ENCODE results near the gene NOP58. TPM values are rescaled to one million over a fixed set of nuclear protein-coding genes. Genes with fewer than 3 reads are reported as not detected.
"Not testable (repeated sequence)": the region's sequence is repeated elsewhere in the genome, so short reads cannot be mapped to it uniquely, and the experiment has no call there.

NOP58 gene
- total RNA-seq, 3 donors from 2014 or later = 39.2 to 96.2 (median 74.7) TPM

GRCh38 chr2:202270487-202270886, 4.9 kb downstream of the NOP58 start:
- no peaks in the 10 kb centered on the region for H3K27me3 ChIP-seq
- no peak overlapping the region for H3K4me3 ChIP-seq
- H3K36me3 ChIP-seq = no peaks in the 10 kb centered on the region
- intact Hi-C loops (cut with DNase I; ENCODE audit: low total_unique reads) = no loop called here
- TF ChIP-seq POLR2A (IDR thresholded peaks at IDR 0.05) (no peak), POLR2AphosphoS5 (IDR thresholded peaks at IDR 0.05) (no peak), CTCF (IDR thresholded peaks at IDR 0.05) (no peak)
- DNase-seq (ENCODE audit: low spot score in 2 of 2) = no peak
- no peaks in the 10 kb centered on the region for H3K4me1 ChIP-seq
- H3K27ac ChIP-seq = no peak overlapping the region
- no peaks in the 10 kb centered on the region for H3K9me3 ChIP-seq

GRCh38 chr2:202276078-202276720, 10.6 kb downstream of the NOP58 start:
- H3K4me1 ChIP-seq; H3K9me3 ChIP-seq; H3K4me3 ChIP-seq; DNase-seq (ENCODE audit: low spot score in 2 of 2); intact Hi-C loops (cut with DNase I; ENCODE audit: low total_unique reads); H3K27me3 ChIP-seq; H3K36me3 ChIP-seq; H3K27ac ChIP-seq: not testable (repeated sequence)

- intact Hi-C loops (cut with DNase I; ENCODE audit: low total_unique reads) = no loop called here
- peak overlapping the region; percentile 31 to 41 for H3K27ac ChIP-seq
- H3K36me3 ChIP-seq = peaks cover 4% of the 10 kb centered on the region
- H3K9me3 ChIP-seq = no peaks in the 10 kb centered on the region
- peaks cover 0 to 8% of the 10 kb centered on the region in 2 donors for H3K4me1 ChIP-seq
- TF ChIP-seq POLR2AphosphoS5 (IDR thresholded peaks at IDR 0.05) = no peak
- no peak for TF ChIP-seq POLR2A (IDR thresholded peaks at IDR 0.05)
- no peak for TF ChIP-seq CTCF (IDR thresholded peaks at IDR 0.05)
- H3K27me3 ChIP-seq = no peaks in the 10 kb centered on the region
- H3K4me3 ChIP-seq = no peak overlapping the region
- no peak for DNase-seq (ENCODE audit: low spot score in 2 of 2)
These were observed 12.6 kb downstream of the NOP58 start for GRCh38 chr2:202278036-202278760.

- Histone ChIP-seq H3K27me3 (no peaks in the 10 kb centered on the region), H3K27ac (peak overlapping the region; percentile 31 to 41), H3K36me3 (peaks cover 4% of the 10 kb centered on the region), H3K4me1 (peaks cover 0 to 8% of the 10 kb centered on the region in 2 donors), H3K9me3 (no peaks in the 10 kb centered on the region), H3K4me3 (no peak overlapping the region)
- no peak for DNase-seq (ENCODE audit: low spot score in 2 of 2)
- TF ChIP-seq POLR2A (IDR thresholded peaks at IDR 0.05) = no peak
- peak in 2 of 3 donors; percentile 24 to 25 for TF ChIP-seq CTCF (IDR thresholded peaks at IDR 0.05)
- intact Hi-C loops (cut with DNase I; ENCODE audit: low total_unique reads) = no loop called here
These were observed 13.4 kb downstream of the NOP58 start for GRCh38 chr2:202278944-202279343.

GRCh38 chr2:202286595-202286994, 21.0 kb downstream of the NOP58 start:
- no peaks in the 10 kb centered on the region for H3K4me1 ChIP-seq
- intact Hi-C loops (cut with DNase I; ENCODE audit: low total_unique reads) = no loop called here
- no peak overlapping the region for H3K4me3 ChIP-seq
- H3K27ac ChIP-seq = no peak overlapping the region
- no peaks in the 10 kb centered on the region for H3K9me3 ChIP-seq
- TF ChIP-seq POLR2A (IDR thresholded peaks at IDR 0.05) (no peak), CTCF (IDR thresholded peaks at IDR 0.05) (no peak), POLR2AphosphoS5 (IDR thresholded peaks at IDR 0.05) (no peak)
- no peak for DNase-seq (ENCODE audit: low spot score in 2 of 2)
- H3K36me3 ChIP-seq = peaks cover 4% of the 10 kb centered on the region
- no peaks in the 10 kb centered on the region for H3K27me3 ChIP-seq

All from breast epithelium (tissue), 4 donors.